NCI-H345 treated with DMSO at 0.1 percent for 48 hours (cell line): Measurements from ENCODE around the gene ZNF274.
"Not testable (repeated sequence)": the region's sequence is repeated elsewhere in the genome, so short reads cannot be mapped to it uniquely, and the experiment has no call there.

Experiments
- DNase-seq: peaks from one replicate; lab custom pipeline; 2025; ENCODE audit not compliant: unreplicated experiment; lab: John Stamatoyannopoulos, UW

Gene ZNF274

DNA sequence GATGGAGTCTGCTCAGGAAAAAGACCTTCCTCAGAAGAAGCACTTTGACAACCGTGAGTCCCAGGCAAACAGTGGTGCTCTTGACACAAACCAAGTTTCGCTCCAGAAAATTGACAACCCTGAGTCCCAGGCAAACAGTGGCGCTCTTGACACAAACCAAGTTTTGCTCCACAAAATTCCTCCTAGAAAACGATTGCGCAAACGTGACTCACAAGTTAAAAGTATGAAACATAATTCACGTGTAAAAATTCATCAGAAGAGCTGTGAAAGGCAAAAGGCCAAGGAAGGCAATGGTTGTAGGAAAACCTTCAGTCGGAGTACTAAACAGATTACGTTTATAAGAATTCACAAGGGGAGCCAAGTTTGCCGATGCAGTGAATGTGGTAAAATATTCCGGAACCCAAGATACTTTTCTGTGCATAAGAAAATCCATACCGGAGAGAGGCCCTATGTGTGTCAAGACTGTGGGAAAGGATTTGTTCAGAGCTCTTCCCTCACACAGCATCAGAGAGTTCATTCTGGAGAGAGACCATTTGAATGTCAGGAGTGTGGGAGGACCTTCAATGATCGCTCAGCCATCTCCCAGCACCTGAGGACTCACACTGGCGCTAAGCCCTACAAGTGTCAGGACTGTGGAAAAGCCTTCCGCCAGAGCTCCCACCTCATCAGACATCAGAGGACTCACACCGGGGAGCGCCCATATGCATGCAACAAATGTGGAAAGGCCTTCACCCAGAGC lies 29.6 kb downstream of the ZNF274 start:
- no peak for DNase-seq

DNA sequence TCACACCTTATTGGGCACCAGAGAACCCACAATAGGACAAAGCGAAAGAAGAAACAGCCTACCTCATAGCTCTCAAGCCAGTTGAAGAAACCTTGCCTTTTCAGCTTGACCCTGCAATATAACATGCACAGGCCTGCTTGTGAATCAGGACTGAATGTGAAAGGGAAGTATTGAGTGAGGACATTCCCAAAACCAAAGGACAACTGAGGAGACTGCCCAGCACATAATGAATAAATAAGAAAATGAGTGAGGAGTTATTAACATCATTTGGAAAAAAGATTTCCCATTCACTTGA lies 30.2 kb downstream of the ZNF274 start:
- DNase-seq = no peak

DNA sequence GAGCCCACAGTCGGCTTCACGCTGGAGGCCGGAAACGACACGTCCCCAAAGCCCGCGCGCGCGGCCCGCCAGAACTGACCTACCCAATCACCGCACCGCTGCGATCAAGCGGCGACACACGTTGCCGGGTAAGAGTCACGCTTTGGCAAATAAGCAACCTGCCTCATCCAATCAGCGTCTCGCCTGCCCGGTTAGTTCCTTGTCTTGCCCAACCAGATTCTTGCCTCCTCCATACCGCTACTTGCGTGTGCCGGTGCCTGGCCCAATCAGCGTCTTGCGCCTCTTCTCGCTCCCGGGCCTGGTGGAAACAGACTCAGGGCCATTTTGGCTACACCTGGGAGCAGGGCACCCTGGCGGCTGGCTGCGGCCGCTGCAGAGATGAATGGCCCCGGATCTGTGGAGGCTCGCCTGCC lies 34.2 kb downstream of the ZNF274 start:
- no peak for DNase-seq

DNA sequence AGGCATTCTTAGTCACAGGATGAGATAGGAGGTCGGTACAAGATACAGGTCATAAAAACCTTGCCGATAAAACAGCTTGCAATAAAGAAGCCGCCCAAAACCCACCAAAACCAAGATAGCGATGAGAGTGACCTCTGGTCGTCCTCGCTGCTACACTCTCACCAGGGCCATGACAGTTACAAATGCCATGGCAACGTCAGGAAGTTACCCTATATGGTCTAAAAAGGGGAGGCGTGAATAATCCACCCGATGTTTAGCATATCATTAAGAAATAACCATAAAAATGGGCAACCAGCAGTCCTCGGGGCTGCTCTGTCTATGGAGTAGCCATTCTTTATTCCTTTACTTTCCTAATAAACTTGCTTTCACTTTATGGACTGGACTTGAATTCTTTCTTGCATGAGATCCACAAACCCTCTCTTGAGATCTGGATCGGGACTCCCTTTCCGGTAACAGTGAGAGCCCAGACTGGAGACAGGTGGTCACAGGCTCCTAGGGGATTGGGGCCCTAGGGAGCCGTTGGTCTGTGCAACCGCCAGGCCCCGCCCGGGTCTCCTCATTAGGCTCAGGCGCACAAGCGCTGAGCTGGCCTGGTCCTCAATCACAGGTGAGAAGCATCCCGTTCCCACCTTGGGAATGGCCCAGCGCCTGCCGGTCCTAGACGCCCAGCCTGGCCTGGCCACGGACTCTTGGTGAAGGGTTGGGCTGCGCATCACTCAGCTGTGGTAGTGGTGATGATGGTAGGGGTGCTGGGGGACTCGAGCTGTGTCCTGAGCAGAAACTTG lies 34.9 kb downstream of the ZNF274 start:
- DNase-seq = no peak

DNA sequence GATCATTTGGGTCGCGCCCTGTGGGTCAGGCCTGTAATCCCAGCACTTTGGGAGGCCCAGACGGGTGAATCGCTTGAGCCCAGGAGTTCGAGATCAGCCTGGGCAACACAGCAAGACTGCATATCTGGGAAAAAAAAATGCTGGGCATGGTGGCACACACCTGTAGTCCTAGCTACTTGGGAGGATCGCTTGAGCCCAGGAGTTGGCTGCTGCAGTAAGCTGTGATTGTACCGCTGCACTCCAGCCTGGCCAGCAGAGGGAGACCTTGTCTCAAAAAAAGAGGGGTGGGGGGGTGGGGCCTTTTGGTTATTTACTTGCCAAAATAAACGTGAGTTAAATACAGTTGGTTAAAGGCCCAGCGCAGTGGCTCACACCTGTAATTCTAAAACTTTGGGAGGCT lies 36.0 kb downstream of the ZNF274 start:
- no peak for DNase-seq

DNA sequence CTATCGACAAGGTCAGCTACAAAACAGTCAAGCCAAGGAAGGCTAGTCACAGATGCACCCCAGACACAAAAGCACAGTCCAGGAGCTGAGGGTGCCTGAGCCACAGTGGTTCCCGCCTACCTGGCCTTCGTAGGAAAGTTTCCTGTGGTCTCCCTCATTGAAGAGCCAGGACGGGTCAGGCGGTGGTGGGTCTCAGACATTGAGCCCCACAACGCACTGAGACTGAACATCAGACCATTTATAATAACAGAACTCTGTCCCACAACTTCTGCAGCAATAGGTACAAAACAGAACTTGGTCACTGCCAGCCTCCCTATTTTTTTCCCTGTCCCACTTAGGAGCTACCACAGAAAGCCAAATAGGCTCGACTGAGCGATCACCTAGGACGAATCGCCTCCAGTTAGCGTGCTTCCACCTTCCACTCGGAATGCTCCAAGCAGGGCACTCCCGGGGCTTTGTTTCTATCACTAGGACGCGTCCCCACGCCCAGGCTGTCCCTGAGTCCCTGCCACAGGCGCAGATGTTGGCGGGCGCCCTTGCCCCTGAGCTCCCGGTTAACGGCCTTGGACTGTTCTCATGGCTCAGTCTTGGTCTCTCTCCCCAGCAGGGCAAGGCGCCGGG lies 45.2 kb downstream of the ZNF274 start:
- DNase-seq = no peak

DNA sequence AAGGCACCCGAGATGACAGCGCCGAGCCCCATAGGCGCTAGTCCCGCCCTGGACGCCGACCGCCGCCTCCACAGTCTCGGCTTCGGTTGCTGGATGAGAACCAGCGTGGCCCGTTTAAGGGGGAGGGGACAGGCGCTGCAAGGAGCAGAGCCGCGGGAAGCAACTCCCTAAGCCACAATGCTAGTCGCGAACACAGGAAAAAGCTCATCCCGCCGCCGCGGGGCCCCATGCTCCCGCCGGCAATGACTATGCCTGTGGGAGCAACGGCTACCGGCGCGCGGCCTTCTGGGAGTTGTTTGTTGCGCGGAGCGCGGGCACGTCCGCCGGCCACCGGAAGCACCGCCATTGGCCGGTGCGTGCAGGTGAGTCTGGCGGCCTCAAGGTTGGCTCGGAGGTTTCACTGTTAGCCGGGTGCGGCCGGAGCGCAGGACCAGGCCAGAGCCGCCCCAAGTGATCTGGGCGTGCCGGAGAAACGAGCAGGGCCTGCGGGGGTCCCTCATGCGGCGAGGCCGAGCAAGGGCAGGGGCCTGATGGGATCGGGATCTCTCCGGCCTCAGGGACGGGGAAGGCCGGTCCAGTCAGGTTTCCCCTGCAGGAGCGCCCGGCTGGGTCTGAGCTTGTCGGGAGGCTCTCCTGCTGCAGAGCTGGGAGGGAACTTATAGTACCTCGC lies 45.9 kb downstream of the ZNF274 start, which contains the start of gene ZNF544:
TSS of gene ZNF544 (plus strand) at position 330 of the 670 bp plus-strand sequence. CDS start 15,110 bp downstream, outside the sequence.
- peak; percentile 20 for DNase-seq

DNA sequence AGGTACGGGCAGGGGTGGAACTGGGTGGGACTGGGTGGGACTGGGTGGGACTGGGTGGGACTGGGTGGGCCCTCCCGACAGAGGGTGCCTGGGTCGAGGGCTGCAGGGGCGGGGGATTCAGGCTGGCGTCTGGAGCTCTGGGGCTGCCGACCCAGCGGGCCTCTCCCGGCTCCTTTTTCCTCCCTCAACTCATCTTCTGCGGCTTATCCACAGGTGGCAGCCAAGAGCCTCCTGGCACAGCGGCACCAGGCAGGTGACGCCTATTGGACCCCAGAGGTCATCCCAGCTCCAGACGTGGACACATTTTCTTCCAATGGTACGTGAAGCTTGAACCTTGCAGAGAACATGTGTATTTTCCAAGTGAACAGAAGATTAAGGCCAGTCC lies 46.4 kb downstream of the ZNF274 start:
- DNase-seq = no peak

DNA sequence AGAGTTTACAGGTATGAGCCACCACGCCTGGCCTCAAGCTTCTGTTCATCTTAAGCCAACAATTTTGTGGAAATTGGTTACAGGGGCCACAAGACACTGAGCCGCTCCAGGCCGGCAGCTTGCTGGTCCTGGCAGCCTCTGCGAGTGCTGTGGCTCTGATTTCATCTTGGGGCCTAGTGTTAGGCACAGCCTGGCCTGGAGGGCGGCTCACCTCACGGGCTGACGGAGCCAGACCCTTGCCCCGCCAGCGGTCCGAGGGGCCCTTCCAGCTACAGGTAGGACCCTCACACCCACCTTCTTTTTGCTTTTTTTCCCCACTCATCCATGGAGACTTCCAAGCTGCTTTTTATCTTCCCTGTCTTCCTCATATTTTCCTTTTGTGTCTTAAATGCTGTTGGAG lies 54.5 kb downstream of the ZNF274 start:
- DNase-seq = no peak

DNA sequence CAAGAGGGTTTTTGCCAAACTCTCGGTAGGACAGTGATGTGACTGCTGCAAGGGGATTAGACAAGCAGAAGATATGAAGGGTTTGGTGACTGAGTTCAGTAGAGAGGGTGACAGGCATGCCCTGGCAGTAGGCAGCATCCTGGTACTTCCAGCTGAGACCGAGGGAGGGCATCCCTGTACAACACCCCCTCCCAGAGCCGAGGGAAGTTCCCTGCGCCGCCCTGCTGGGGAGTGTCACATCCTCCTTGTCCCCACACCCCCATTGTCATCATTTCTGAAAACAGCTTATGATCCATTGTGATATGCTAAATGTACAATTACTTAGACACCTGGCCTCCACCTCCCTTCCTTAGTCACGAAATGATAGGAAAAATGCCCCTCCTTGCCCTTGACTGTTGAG lies 60.5 kb downstream of the ZNF274 start:
- no peak for DNase-seq

DNA sequence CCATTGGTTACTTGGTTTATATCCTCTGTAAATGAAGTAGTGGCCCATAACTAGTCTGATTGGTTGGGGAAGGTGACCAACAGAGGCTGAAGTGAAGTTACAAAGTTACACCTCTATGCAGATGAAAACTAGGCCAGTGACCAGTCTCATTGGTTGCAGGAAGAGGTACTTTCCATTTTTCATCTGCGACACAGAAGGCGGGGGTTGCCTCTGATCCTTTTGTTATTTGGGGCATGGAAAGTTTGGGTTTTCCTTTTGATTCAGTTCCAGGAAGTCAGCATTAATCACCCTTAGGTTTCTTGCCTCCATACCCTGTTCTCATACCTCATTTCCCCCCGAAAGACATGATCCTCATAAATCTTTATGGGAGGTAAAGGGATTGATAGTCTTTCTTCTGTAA lies 66.0 kb downstream of the ZNF274 start:
- DNase-seq = no peak

DNA sequence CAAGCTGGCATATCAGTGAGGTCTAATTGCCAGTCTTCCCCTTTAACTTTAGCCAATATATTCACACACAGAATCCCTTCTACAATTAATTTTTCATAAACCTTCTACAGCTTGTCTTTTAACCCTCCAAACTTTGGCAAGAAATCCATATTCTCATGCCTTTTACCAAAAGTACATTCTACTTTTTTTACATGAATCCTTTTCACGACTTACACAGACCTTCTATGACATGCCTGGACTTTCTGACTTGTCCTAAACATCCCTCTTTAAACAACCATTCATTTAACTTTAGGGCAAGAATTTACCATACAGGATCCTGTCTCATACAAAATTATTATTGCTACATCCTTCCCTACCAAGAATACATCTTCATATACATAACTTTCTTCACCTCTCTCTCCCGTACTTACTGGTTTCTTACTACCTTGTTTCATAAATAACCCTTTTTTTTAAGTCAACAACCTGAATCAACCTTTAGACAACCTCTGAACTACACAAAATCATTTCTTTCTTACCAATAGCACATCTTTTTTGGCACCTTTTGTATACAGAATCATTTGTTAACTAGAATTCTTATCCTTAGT lies 69.3 kb downstream of the ZNF274 start:
- DNase-seq = no peak

DNA sequence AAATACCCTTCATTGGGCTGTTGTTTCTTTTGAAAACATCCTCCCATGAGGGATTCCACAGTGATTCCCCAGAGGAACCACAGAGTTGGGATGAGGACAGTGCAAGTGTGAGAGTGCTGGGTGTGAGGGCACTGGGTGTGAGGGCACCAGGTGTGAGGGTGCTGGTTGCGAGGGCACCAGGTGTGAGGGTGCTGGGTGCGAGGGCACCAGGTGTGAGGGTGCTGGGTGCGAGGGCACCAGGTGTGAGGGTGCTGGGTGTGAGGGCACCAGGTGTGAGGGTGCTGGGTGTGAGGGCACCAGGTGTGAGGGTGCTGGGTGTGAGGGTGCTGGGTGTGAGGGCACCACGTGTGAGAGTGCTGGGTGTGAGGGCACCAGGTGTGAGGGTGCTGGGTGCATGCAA lies 75.4 kb downstream of the ZNF274 start:
- DNase-seq = not testable (repeated sequence)

DNA sequence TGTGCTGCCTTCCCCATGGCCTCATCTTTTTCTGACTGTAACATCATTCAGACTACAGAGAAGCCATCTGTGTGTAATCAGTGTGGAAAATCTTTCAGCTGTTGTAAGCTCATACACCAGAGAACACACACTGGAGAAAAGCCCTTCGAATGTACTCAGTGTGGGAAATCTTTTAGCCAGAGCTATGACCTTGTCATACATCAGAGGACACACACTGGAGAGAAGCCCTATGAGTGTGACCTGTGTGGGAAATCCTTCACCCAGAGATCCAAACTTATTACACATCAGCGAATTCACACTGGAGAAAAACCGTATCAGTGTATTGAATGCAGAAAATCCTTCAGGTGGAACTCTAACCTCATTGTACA lies 78.7 kb downstream of the ZNF274 start:
- no peak for DNase-seq

DNA sequence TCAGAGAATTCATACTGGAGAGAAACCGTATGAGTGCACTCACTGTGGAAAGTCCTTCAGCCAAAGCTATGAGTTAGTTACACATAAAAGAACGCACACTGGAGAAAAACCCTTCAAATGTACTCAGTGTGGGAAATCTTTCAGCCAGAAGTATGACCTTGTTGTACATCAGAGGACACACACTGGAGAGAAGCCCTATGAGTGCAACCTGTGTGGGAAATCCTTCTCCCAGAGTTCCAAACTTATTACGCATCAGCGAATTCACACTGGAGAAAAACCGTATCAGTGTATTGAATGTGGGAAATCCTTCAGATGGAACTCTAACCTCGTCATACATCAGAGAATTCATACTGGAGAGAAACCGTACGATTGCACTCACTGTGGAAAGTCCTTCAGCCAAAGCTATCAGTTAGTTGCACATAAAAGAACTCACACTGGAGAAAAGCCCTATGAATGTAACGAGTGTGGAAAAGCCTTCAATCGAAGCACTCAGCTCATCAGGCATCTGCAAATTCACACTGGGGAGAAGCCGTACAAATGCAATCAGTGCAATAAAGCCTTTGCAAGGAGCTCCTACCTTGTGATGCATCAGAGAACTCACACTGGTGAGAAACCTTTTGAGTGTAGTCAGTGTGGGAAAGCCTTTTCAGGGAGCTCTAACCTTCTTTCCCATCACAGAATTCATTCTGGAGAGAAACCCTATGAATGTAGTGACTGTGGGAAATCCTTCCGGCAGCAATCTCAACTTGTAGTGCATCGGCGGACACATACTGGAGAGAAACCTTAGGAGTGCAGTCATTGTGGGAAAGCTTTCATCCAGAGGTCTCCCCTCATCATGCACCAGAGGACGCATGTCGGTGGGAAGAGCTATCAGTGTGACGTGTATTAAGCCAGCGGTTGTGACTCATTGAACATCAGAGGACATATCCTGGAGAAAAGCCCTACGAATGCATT lies 79.4 kb downstream of the ZNF274 start:
- DNase-seq = no peak

DNA sequence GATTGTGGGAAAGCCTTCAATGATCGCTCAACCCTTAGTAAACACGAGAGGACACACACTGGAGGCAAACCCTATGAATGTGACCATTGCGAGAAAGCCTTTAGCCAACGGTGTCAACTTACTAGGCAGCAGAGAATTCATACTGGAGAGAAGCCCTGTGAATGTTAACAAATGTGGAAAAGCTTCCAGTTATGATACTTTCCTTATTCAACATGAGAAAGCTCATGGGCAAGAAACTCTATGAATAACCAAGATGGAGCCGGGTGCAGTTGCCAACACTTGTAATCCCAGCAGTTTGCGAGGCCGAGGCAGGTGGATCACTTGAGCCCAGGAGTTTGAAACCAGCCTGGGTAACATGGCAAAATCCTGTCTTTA lies 80.0 kb downstream of the ZNF274 start:
- DNase-seq = no peak
